HG03575 (cell line): ENCODE results near the gene STT3A.

Experiments
- ATAC-seq: cut with Tn5 transposase; IDR thresholded peaks from one replicate; pipeline ENCODE4 v1.9.1; 2021; ENCODE audit not compliant: unreplicated experiment, insufficient number of reproducible peaks, low FRiP score; ENCODE audit errors: extremely low read depth

Gene STT3A

GRCh38 chr11:125585487-125585886, 7.2 kb upstream of the STT3A start:
- ATAC-seq = no peak

- ATAC-seq = no peak
Observed at GRCh38 chr11:125586623-125587022, 6.0 kb upstream of the STT3A start.

- no peak for ATAC-seq
Observed at GRCh38 chr11:125587480-125587879, 5.2 kb upstream of the STT3A start.

- ATAC-seq = no peak
Observed at GRCh38 chr11:125588505-125588904, 4.1 kb upstream of the STT3A start.

- ATAC-seq = peak; percentile 9
Observed at GRCh38 chr11:125591649-125592304, 875 bp upstream of the STT3A start.

GRCh38 chr11:125593114-125593820, 615 bp downstream of the STT3A start:
- ATAC-seq = no peak

- ATAC-seq = no peak
Observed at GRCh38 chr11:125594958-125595357, 2.3 kb downstream of the STT3A start.

GRCh38 chr11:125600663-125601062, 8.0 kb downstream of the STT3A start:
- ATAC-seq = no peak

GRCh38 chr11:125603207-125603606, 10.6 kb downstream of the STT3A start:
- ATAC-seq = no peak

GRCh38 chr11:125605417-125605816, 12.8 kb downstream of the STT3A start:
- no peak for ATAC-seq

GRCh38 chr11:125609545-125609944, 16.9 kb downstream of the STT3A start:
- ATAC-seq = no peak

GRCh38 chr11:125618383-125618782, 25.7 kb downstream of the STT3A start:
- ATAC-seq = no peak

- ATAC-seq = no peak
Observed at GRCh38 chr11:125621995-125622394, 29.3 kb downstream of the STT3A start.

- no peak for ATAC-seq
Observed at GRCh38 chr11:125623064-125623463, 30.4 kb downstream of the STT3A start.

GRCh38 chr11:125624756-125625213, 32.1 kb downstream of the STT3A start, which contains the start of gene CHEK1:
CHEK1 (plus strand) TSS chr11:125625163; CDS start chr11:125626769, 1,606 bp downstream.
- ATAC-seq = no peak

- ATAC-seq = no peak
Observed at GRCh38 chr11:125625225-125625629, 32.6 kb downstream of the STT3A start.

GRCh38 chr11:125625630-125626287, 33.1 kb downstream of the STT3A start:
- peak; percentile 51 for ATAC-seq

- ATAC-seq = no peak
Observed at GRCh38 chr11:125626288-125626950, 33.8 kb downstream of the STT3A start.

- ATAC-seq = no peak
Observed at GRCh38 chr11:125627236-125627910, 34.7 kb downstream of the STT3A start.
